SK-N-MC (cell line): ENCODE measurements around the gene ITPA.

Source experiments
- DNase-seq: peaks from one replicate; pipeline ENCODE4 v3.0.0-alpha.2; 2011; ENCODE audit warnings: low read depth, low spot score
- H3K27ac ChIP-seq: fragments of 200-600 bp; sonication (generic); 2 replicates; pipeline ENCODE4 v1.5.1; 2016; ENCODE audit warnings: mixed run types
- H3K36me3 ChIP-seq: fragments of 200-600 bp; sonication (generic); 2 replicates; pipeline ENCODE4 v1.6.1; 2017; ENCODE audit warnings: antibody characterized with exemption, low read length, mixed read lengths; ENCODE audit not compliant: insufficient read depth
- H3K4me3 ChIP-seq: fragments of 200-600 bp; sonication (generic); 2 replicates; pipeline ENCODE4 v1.5.1; 2016
- H3K9ac ChIP-seq: fragments of 200-600 bp; sonication (generic); 2 replicates; pipeline ENCODE4 v1.8.0; 2017; ENCODE audit warnings: mixed run types, mixed read lengths; ENCODE audit not compliant: insufficient read length
- H3K9me3 ChIP-seq: fragments of 200-600 bp; sonication (generic); 2 replicates; pipeline ENCODE4 v1.6.1; 2017; ENCODE audit warnings: low read depth, mild to moderate bottlenecking, antibody characterized with exemption, low read length, moderate library complexity, mixed read lengths
- EZH2 ChIP-seq: fragments of 200-600 bp; sonication (generic); IDR thresholded peaks from one replicate; pipeline ENCODE4 v1.6.1; 2017; ENCODE audit warnings: antibody characterized with exemption
- FOXP2 ChIP-seq: optimal IDR thresholded peaks from 2 replicates; pipeline ENCODE3; 2011; ENCODE audit warnings: mild to moderate bottlenecking, moderate library complexity; ENCODE audit not compliant: insufficient read depth; ENCODE audit errors: extremely low read length, control extremely low read depth
- POLR2AphosphoS5 ChIP-seq: IDR thresholded peaks from 2 replicates; pipeline ENCODE4 v1.6.1; 2012; ENCODE audit warnings: mild to moderate bottlenecking, low read depth, low read length, borderline replicate concordance

The ITPA gene

DNA sequence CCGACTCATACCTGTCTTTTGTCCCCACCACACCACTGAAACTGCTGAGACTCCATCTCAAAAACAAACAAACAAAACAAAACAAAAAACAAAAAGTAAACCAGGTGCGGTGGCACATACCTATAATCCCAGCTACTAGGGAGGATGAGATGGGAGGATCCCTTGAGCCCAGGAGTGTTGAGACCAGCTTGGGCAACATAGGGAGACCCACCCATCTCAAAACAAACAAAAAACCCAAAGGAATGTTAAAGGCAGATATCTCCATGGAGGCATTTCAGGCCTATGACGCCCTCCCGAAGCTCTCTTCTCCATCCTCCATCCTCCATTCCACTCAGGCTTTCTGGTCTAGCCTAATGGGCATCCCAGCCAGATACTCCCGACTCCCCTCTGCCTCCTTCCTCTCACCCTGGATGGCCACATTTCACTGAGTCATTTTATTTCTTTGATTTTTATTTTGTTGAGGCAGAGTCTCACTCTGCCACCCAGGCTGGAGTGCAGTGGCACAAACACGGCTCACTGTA is 32.9 kb downstream of the ITPA start:
- H3K4me3 ChIP-seq: no peak overlapping the region
- no peak for TF ChIP-seq FOXP2
- TF ChIP-seq POLR2AphosphoS5: no peak
- no peak for TF ChIP-seq EZH2
- no peak overlapping the region for H3K9ac ChIP-seq
- H3K27ac ChIP-seq: no peak overlapping the region
- no peaks in the 10 kb centered on the region for H3K9me3 ChIP-seq
- DNase-seq: no peak
- H3K36me3 ChIP-seq: no peaks in the 10 kb centered on the region

DNA sequence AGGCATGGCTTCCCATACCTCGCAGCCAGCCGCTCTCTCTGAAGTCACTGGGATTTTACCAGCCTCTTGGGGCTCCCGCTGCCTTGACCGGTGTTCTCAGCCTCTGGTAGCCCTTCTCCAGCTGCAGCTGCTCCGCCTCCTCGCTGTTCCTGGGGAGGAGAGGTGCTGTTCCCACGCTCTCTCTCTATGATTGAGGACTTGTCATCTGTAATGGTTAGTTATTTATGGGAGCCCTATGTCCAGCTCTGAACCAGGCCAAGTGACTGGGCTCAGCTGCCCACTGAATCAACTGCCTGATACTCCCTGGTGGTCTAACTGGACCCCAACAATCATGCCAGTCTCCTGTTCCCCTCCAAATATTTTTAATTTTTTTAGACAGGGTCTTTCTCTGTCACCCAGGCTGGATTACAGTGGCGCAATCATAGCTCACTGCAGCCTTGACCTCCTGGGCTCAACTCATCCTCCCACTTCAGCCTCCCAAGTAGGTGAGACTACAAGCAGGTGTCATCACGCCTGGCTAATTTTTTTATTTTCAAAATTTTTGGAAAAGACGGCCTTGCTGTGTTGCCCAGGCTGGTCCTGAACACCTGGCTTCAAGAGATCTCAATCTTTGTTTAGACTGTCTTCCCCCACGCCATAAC is 34.5 kb downstream of the ITPA start:
- TF ChIP-seq FOXP2: no peak
- TF ChIP-seq POLR2AphosphoS5: no peak
- no peak for TF ChIP-seq EZH2
- Histone ChIP-seq H3K27ac (no peak overlapping the region), H3K9ac (no peak overlapping the region), H3K36me3 (no peaks in the 10 kb centered on the region), H3K9me3 (no peaks in the 10 kb centered on the region), H3K4me3 (no peak overlapping the region)
- no peak for DNase-seq

DNA sequence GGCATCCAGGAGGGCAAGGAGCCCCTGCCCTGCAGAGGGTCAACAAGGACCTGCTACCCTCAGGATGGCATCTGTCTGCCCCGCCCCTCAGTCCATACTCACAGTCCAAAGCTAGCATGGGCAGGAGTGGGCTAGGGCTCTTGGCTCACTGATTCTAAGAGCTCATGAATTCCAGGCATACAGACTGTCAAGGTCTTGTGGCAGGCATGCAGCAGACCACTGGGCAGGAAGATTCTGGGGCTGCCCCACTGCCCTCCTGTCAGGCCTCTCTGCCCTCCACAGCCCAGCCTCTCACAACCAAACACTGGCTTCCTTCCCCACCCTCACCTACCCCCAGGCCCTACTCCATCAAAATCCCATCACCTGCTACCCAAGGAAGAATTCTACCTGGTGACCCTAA is 35.3 kb downstream of the ITPA start:
- Histone ChIP-seq H3K27ac (no peak overlapping the region), H3K9ac (no peak overlapping the region), H3K4me3 (no peak overlapping the region), H3K36me3 (no peaks in the 10 kb centered on the region), H3K9me3 (no peaks in the 10 kb centered on the region)
- TF ChIP-seq FOXP2: no peak
- no peak for TF ChIP-seq EZH2
- TF ChIP-seq POLR2AphosphoS5: no peak
- no peak for DNase-seq

DNA sequence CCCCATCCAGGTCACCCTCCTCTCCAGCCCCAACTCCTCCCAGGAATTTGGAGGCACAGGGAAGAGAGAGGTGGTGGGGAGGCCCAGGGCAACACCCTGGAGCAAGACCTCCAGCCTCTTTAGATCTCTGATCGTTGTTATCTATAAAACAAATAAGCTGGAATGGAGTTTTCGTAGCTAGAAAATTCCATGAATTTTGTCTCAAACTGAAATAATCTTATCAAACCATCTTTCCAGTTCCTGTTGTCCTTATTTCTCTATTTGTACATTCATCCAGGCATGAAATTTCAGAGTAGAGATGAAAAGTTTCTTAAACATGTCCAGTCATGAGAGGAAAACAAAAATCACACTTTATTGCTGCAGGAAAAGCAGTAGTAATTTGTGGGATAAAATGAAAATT is 35.9 kb downstream of the ITPA start:
- no peak overlapping the region for H3K9ac ChIP-seq
- no peak overlapping the region for H3K27ac ChIP-seq
- no peak for DNase-seq
- no peaks in the 10 kb centered on the region for H3K9me3 ChIP-seq
- TF ChIP-seq FOXP2: no peak
- TF ChIP-seq EZH2: no peak
- no peak for TF ChIP-seq POLR2AphosphoS5
- no peak overlapping the region for H3K4me3 ChIP-seq
- no peaks in the 10 kb centered on the region for H3K36me3 ChIP-seq

DNA sequence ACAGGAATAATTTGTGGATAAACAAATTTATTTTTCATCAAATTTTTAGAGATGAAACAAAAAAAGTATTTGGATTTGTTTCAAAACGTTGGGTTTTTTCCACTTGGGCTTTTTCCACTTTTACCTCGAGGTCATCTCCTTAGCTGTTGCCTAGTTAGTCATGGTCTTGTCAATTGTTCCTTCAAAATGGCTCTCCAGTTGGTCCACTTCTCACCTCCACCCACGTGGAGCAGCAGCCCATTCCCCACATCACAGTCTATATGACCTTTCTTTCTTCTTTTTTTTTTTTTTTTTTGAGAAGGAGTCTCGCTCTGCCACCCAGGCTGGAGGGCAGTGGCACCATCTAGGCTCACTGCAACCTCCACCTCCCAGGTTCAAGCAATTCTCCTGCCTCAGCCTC is 36.4 kb downstream of the ITPA start:
- TF ChIP-seq POLR2AphosphoS5: no peak
- no peak for TF ChIP-seq FOXP2
- no peak for TF ChIP-seq EZH2
- H3K9me3 ChIP-seq: no peaks in the 10 kb centered on the region
- H3K27ac ChIP-seq: no peak overlapping the region
- no peak overlapping the region for H3K9ac ChIP-seq
- no peak overlapping the region for H3K4me3 ChIP-seq
- H3K36me3 ChIP-seq: no peaks in the 10 kb centered on the region
- DNase-seq: no peak

DNA sequence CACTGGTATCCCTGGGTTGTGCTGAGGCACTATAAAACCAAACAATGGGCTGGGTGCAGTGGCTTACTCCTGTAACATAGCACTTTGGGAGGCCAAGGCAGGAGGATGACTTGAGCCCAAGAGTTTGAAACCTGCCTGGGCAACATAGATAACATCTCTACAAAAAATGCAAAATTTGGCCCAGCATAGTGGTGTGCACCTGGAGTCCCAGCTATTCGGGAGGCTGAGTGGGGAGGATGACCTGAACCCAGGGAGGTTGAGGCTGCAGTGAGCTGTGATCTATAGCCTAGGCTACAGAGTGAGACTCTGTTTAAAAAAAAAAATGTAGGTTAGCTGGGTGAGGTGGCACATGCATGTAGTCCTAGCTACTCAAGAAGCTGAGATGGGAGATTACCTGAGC is 37.4 kb downstream of the ITPA start:
- no peaks in the 10 kb centered on the region for H3K36me3 ChIP-seq
- no peaks in the 10 kb centered on the region for H3K9me3 ChIP-seq
- no peak for DNase-seq
- TF ChIP-seq EZH2 (no peak), FOXP2 (no peak), POLR2AphosphoS5 (no peak)
- H3K4me3 ChIP-seq: no peak overlapping the region
- no peak overlapping the region for H3K27ac ChIP-seq
- no peak overlapping the region for H3K9ac ChIP-seq

DNA sequence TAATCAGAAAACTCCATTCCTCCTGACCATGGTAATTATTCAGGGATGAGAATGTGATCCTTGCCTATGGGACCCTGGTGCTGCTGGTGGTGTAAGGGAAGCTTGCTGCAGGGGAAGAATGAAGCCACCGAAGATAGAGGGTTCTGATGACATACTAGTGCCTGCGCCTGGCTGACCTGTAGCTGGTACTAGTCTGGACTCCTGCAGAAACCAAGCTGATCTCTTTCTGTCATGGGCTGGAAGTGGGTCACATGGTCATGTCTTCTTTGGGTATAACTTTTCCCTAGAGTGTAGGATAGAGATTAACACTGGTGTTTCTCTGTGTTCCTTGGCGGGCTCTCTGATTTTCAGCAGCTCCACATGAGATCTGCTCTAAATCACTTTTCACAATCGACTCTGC is 38.3 kb downstream of the ITPA start:
- TF ChIP-seq EZH2 (no peak), FOXP2 (no peak), POLR2AphosphoS5 (no peak)
- Histone ChIP-seq H3K9me3 (no peaks in the 10 kb centered on the region), H3K27ac (no peak overlapping the region), H3K36me3 (no peaks in the 10 kb centered on the region), H3K4me3 (no peak overlapping the region), H3K9ac (no peak overlapping the region)
- DNase-seq: no peak

DNA sequence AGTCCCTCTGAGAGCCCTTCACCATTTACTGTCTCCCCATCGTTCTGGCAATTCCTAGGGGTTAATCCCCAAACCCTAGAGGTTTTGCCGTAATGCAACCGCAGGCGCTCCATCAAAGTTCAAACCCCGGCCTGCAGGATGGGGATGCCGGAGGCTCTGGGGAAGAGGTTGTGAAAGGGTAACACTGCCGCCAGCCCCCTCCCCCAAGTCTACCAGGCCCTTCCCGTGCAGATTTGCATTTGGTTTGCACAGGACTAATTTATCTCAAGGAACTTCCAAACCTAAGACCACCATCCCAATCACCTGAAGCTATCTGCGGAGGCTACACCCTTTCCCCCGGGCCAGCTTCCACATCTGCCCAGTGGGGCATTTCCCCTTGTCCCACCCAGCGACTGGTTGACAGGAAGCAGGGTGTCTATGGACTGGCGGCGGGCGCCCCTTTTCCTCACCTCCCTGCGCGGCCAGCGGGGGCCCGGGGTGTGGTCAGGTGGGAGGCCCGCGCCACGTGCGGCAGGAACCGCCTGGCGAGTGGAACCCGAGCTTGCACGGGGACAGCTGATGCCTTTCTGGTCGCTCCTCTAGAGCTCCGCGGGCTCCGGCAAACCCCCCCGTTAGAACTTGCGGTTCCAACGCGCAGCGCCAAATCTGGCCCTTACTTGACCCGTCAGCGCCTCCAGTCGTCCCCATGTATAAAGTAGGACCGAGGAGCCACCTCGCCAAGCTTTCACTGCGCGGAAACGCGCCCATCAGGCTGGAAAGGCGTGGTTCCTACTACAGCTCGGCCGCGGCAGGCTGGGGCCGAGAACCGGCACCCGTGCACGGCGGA is 39.1 kb downstream of the ITPA start:
- TF ChIP-seq FOXP2 (no peak), POLR2AphosphoS5 (no peak), EZH2 (no peak)
- Histone ChIP-seq H3K27ac (no peak overlapping the region), H3K9me3 (no peaks in the 10 kb centered on the region), H3K4me3 (no peak overlapping the region), H3K9ac (no peak overlapping the region), H3K36me3 (no peaks in the 10 kb centered on the region)
- DNase-seq: no peak
